HG02840 (cell line): ENCODE measurements around the gene ZPLD1.

ENCODE experiments used
- ATAC-seq: cut with Tn5 transposase; IDR thresholded peaks from one replicate; pipeline ENCODE4 v1.9.1; 2021; ENCODE audit warnings: mild to moderate bottlenecking, moderate library complexity, moderate number of reproducible peaks; ENCODE audit not compliant: unreplicated experiment, low FRiP score

The ZPLD1 gene

DNA sequence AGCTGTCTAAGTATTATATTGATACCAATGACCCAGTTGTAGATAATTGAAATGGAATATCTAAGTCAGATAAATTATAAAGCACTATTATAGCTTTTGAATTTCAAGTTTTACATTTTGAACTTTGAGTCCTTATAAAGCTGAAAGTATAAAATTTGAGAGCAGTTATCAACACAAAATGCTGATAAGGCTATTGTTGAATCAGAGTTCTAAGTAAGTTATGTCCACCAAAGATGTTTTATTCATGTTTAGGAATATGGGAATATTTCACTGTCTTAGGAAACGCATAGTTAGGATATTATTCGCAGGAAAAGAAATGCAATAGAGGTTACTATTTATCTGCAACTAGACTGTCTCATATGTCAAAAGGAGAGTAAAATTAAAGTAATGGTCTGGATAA is 29.4 kb downstream of the ZPLD1 start:
- no peak for ATAC-seq

GRCh38 chr3:102466001-102466400 is 31.2 kb downstream of the ZPLD1 start:
- no peak for ATAC-seq

GRCh38 chr3:102470066-102470465 is 35.3 kb downstream of the ZPLD1 start:
- ATAC-seq, result no peak

GRCh38 chr3:102471001-102471400 is 36.2 kb downstream of the ZPLD1 start:
- no peak for ATAC-seq

DNA sequence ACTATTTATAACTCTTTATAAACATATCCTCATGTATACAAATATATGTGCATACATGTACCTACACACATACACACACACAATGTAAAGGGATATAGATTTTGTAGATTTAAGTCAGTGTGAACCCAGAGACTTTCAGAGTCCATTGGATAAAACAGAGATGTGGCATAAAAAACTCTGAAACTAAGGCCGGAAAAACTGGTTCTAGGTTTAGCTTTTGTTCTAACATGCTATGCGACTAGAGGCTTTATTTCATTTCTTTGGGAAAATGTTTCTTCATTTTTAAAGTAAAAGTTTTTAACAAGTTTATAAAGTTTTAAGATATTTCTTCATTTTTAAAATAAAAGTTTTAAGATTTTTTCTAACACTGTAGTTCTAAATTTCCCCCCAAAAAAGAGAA is 36.7 kb downstream of the ZPLD1 start:
- no peak for ATAC-seq

GRCh38 chr3:102473648-102474047 is 38.8 kb downstream of the ZPLD1 start:
- ATAC-seq, result no peak

DNA sequence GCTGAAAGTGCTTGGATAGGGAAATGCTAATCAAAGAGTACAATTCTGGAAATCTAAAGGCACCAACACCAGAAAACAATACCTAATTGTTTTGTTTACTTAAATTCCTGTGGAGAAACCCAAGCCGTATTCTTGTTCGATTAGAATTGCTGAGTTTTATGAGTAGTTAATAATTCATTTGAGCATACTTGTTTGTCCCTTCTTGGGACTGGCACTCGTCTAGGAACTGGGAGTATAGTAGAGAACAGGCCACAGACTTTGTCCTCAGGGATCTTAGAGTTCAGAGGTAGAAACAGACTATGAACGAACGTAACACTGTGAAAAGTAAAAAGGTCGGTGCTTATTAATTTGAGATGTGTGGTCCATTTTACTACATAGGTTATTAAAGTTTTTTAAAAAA is 39.4 kb downstream of the ZPLD1 start:
- ATAC-seq, result no peak

- ATAC-seq, result no peak
Measured at GRCh38 chr3:102476198-102476597, 41.4 kb downstream of the ZPLD1 start.

DNA sequence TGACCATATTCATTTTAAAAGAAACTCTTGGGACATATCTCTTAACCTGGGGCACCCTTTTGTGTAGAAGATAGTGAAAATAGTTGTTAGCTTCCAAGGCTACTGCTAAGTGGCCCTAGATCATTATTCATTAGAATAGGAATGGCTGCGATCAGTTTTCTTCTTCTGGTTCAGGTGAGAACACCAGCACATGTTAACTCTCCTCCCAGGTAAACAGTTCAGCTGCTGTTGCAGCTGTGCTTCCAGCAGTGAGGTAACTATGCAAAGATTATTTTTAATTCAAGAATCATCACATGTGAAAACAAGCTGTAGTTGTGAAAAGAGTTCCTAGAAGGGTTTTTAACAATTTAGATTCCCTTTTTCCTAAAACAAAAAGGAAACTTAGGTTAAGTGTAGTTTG is 43.3 kb downstream of the ZPLD1 start:
- no peak for ATAC-seq

GRCh38 chr3:102480139-102480538 is 45.3 kb downstream of the ZPLD1 start:
- no peak for ATAC-seq

DNA sequence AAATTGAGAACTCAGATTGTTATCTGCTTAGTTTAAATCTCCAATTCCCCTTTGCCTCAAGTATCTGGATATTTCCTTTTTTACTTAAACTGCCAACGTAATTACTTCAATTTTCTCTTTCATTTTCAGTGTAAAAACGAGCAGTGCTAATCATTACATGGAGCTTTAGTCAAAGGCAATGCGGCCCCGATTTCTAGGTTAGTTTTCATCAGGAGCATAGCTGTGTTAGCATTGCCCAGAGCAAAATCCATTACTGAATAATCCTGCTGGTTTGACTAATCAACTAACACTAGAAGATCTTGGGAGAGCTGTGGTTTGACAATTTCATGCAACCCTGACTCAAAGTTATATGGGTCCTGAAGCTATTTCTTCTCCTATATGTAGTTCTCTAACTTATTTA is 46.2 kb downstream of the ZPLD1 start:
- no peak for ATAC-seq

- ATAC-seq, result no peak
Measured at GRCh38 chr3:102483556-102483955, 48.7 kb downstream of the ZPLD1 start.

- no peak for ATAC-seq
Measured at GRCh38 chr3:102484363-102484762, 49.5 kb downstream of the ZPLD1 start.

GRCh38 chr3:102485701-102486100 is 50.9 kb downstream of the ZPLD1 start:
- no peak for ATAC-seq

- ATAC-seq, result no peak
Measured at GRCh38 chr3:102488331-102488730, 53.5 kb downstream of the ZPLD1 start.

DNA sequence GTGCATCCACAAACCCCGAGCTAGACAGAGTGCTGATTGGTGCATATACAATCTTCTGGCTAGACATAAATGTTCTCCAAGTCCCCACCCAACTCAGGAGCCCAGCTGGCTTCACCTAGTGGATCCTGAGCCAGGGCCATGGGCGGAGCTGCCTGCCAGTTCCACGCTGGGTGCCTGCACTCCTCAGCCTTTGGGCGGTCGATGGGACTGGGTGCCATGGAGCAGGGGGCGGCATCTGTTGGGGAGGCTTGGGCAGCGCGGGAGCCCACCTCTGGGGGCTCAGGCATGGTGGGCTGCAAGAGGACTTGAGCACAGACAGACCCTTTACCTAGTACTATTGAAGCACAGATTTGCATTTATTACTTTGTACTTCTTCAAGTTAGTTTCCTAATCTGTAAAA is 57.5 kb downstream of the ZPLD1 start:
- ATAC-seq, result no peak

GRCh38 chr3:102497571-102497970 is 62.8 kb downstream of the ZPLD1 start:
- no peak for ATAC-seq

DNA sequence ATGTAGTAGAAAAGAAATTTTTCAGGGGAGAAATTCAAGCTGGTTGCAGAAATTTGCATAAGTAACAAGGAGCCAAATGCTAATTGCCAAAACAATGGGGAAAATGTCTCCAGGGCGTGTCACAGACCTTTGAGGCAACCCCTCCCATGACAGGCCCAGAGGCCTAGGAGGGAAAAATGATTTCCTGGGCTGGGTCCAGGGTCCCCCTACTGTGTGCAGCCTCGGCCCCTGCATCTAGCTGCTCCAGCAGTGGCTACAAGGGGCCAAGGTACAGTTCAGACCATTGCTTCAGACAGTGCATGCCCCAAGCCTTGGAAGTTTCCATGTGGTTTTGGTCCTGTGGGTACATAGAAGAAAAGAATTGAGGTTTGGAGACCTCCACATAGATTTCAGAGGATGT is 70.7 kb downstream of the ZPLD1 start:
- no peak for ATAC-seq

- no peak for ATAC-seq
Measured at GRCh38 chr3:102510663-102511062, 75.8 kb downstream of the ZPLD1 start.

DNA sequence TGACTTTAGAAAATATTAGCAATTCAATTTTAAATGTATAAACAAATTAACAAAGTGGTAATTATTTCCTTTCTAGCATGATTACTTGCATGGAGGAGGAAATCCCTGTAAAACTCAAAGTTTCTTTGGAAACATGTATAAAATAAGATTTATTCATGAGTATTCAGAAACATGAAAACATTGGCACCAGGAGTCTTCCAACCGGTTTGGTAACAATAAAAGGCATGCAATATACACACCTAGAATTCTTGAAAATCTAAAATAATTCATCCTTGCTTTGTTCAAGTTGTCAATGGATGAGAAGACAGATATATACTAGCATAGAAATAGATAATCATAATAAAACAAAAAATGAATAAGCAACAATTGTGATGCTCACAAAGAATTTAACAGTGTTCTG is 76.4 kb downstream of the ZPLD1 start:
- no peak for ATAC-seq

GRCh38 chr3:102511639-102512038 is 76.8 kb downstream of the ZPLD1 start:
- no peak for ATAC-seq

- no peak for ATAC-seq
Measured at GRCh38 chr3:102512734-102513504, 78.1 kb downstream of the ZPLD1 start.

GRCh38 chr3:102514241-102514640 is 79.4 kb downstream of the ZPLD1 start:
- no peak for ATAC-seq
